ENCODE data around the gene ZNF516. TPM values are rescaled to one million over a fixed set of nuclear protein-coding genes. Genes with fewer than 3 reads are reported as not detected.

ZNF516 gene
- polyA plus RNA-seq, 3 donors = 5.0 to 41.9 (median 8.6) TPM

- no peak overlapping the region for H3K4me3 Mint-ChIP-seq
- Histone ChIP-seq H2AFZ (ENCODE audit: insufficient read depth, low read depth, low read length, poor library complexity, severe bottlenecking) (no peak overlapping the region), H4K20me1 (ENCODE audit: insufficient read depth, low read length) (peaks cover 100% of the 10 kb centered on the region), H3K4me3 (replicated peaks in 1 of 3; ENCODE audit: low read depth in 2 of 3, low read length in 3 of 3) (no peak overlapping the region), H3K27me3 (ENCODE audit: control insufficient read depth in 2 of 2, insufficient read depth in 2 of 2, low read length in 2 of 2) (no peaks in the 10 kb centered on the region), H3K36me3 (replicated peaks in 1 of 2; ENCODE audit: control insufficient read depth in 1 of 2, insufficient read depth in 2 of 2, low read length in 2 of 2) (peaks cover 50 to 94% of the 10 kb centered on the region in 2 donors), H3K27ac (ENCODE audit: low read depth in 1 of 2, low read length in 2 of 2) (peak overlapping the region in 1 of 2 donors; percentile 56), H3K4me1 (ENCODE audit: control insufficient read depth in 1 of 2, insufficient read depth in 2 of 2, low read length in 2 of 2) (peaks cover 18 to 26% of the 10 kb centered on the region in 2 donors), H3K4me2 (replicated peaks; ENCODE audit: extremely low read depth, low read length, poor library complexity, severe bottlenecking) (no peak overlapping the region), H3K9ac (ENCODE audit: insufficient read depth, low read length, poor library complexity, severe bottlenecking) (no peak overlapping the region), H3K79me2 (ENCODE audit: insufficient read depth, low read length) (peaks cover 100% of the 10 kb centered on the region), H3K9me3 (replicated peaks in 1 of 2; ENCODE audit: control insufficient read depth in 1 of 2, insufficient read depth in 1 of 2, low read length in 2 of 2) (no peaks in the 10 kb centered on the region)
- no peaks in the 10 kb centered on the region for H3K27me3 Mint-ChIP-seq (ENCODE audit: low read depth in 3 of 3)
- WGBS (ENCODE audit: insufficient coverage) = 97% methylated on average over 20 of the region's 27 CpGs
- intact Hi-C loops (cut with micrococcal nuclease) = no loop called here
- peaks cover 41% of the 10 kb centered on the region for H3K4me1 Mint-ChIP-seq
- no peak for TF ChIP-seq CTCF (IDR thresholded peaks at IDR 0.05)
- H3K36me3 Mint-ChIP-seq = peaks cover 45 to 66% of the 10 kb centered on the region in 2 donors
- DNase-seq = no peak
- peak overlapping the region; percentile 3 to 83 (median 55) for H3K27ac Mint-ChIP-seq
- H3K9me3 Mint-ChIP-seq = peaks cover 0 to 1% (median 0%) of the 10 kb centered on the region in 7 donors
Measured at GRCh38 chr18:76376668-76377358, 118.2 kb downstream of the ZNF516 start.

- intact Hi-C loops (cut with micrococcal nuclease) = no loop called here
- peaks cover 0 to 2% (median 0%) of the 10 kb centered on the region in 3 donors for H3K27me3 Mint-ChIP-seq (ENCODE audit: low read depth in 3 of 3)
- Histone ChIP-seq H4K20me1 (ENCODE audit: insufficient read depth, low read length) (peaks cover 100% of the 10 kb centered on the region), H3K27ac (ENCODE audit: low read depth in 1 of 2, low read length in 2 of 2) (peak overlapping the region in 1 of 2 donors; percentile 56), H3K4me2 (replicated peaks; ENCODE audit: extremely low read depth, low read length, poor library complexity, severe bottlenecking) (no peak overlapping the region), H3K4me1 (ENCODE audit: control insufficient read depth in 1 of 2, insufficient read depth in 2 of 2, low read length in 2 of 2) (peaks cover 18 to 26% of the 10 kb centered on the region in 2 donors), H3K9me3 (replicated peaks in 1 of 2; ENCODE audit: control insufficient read depth in 1 of 2, insufficient read depth in 1 of 2, low read length in 2 of 2) (no peaks in the 10 kb centered on the region), H3K4me3 (replicated peaks in 1 of 3; ENCODE audit: low read depth in 2 of 3, low read length in 3 of 3) (no peak overlapping the region), H3K36me3 (replicated peaks in 1 of 2; ENCODE audit: control insufficient read depth in 1 of 2, insufficient read depth in 2 of 2, low read length in 2 of 2) (peaks cover 52 to 95% of the 10 kb centered on the region in 2 donors), H2AFZ (ENCODE audit: insufficient read depth, low read depth, low read length, poor library complexity, severe bottlenecking) (no peak overlapping the region), H3K27me3 (ENCODE audit: control insufficient read depth in 2 of 2, insufficient read depth in 2 of 2, low read length in 2 of 2) (no peaks in the 10 kb centered on the region), H3K9ac (ENCODE audit: insufficient read depth, low read length, poor library complexity, severe bottlenecking) (no peak overlapping the region), H3K79me2 (ENCODE audit: insufficient read depth, low read length) (peaks cover 100% of the 10 kb centered on the region)
- 100% methylated on average over 1 of the region's 2 CpGs for WGBS (ENCODE audit: insufficient coverage)
- H3K4me3 Mint-ChIP-seq = no peak overlapping the region
- H3K36me3 Mint-ChIP-seq = peaks cover 46 to 71% of the 10 kb centered on the region in 2 donors
- no peak for DNase-seq
- H3K9me3 Mint-ChIP-seq = peaks cover 0 to 1% (median 0%) of the 10 kb centered on the region in 7 donors
- H3K4me1 Mint-ChIP-seq = peaks cover 41% of the 10 kb centered on the region
- H3K27ac Mint-ChIP-seq = peak overlapping the region in 2 of 7 donors; percentile 16 to 83
- no peak for TF ChIP-seq CTCF (IDR thresholded peaks at IDR 0.05)
Measured at GRCh38 chr18:76376225-76376624, 118.8 kb downstream of the ZNF516 start.
